ENCODE measurements around the gene SERP2. TPM values are rescaled to one million over a fixed set of nuclear protein-coding genes. Genes with fewer than 3 reads are reported as not detected.

SERP2 gene
- total and polyA plus RNA-seq, 10 of the 15 experiments (the other 5 are each of a cell fraction or from before 2014, with no cell fraction given): not detected

- Histone ChIP-seq H3K36me3 (ENCODE audit: control insufficient read depth in 2 of 2, insufficient read depth in 2 of 2, low read length in 1 of 2) (no peaks in the 10 kb centered on the region), H3K4me1 (ENCODE audit: control insufficient read depth, insufficient read depth, low read length) (peaks cover 5% of the 10 kb centered on the region), H3K4me3 (no peak overlapping the region), H2AFZ (ENCODE audit: control insufficient read depth, low read depth, low read length) (no peak overlapping the region), H3K27me3 (replicated peaks in 1 of 2; ENCODE audit: control insufficient read depth in 2 of 2, insufficient read depth in 2 of 2, low read length in 1 of 2) (peaks cover 3 to 13% of the 10 kb centered on the region in 2 experiments), H4K20me1 (ENCODE audit: control insufficient read depth, insufficient read depth) (no peaks in the 10 kb centered on the region), H3K27ac (ENCODE audit: control insufficient read depth, insufficient read depth) (no peak overlapping the region), H3K9me3 (replicated peaks; ENCODE audit: control insufficient read depth, insufficient read depth, low read length) (no peaks in the 10 kb centered on the region), H3K79me2 (ENCODE audit: control insufficient read depth, insufficient read depth, low read length) (no peaks in the 10 kb centered on the region), H3K9ac (ENCODE audit: control insufficient read depth, insufficient read depth, low read length) (no peak overlapping the region), H3K4me2 (ENCODE audit: control insufficient read depth, insufficient read depth) (no peak overlapping the region)
- POLR2A ChIA-PET: no interaction called here
- BruUV-seq (replicated peaks): no TSS peak
- no peak for FAIRE-seq
- no peak for TF ChIP-seq CBFB (IDR thresholded peaks at IDR 0.05; ENCODE audit: low read depth)
- no peak for TF ChIP-seq RELA (IDR thresholded peaks at IDR 0.05; ENCODE audit: borderline replicate concordance, partially characterized antibody)
- TF ChIP-seq SPI1 (IDR thresholded peaks at IDR 0.05; ENCODE audit: borderline replicate concordance, insufficient read depth, low read depth, low read length): no peak
- no peak for TF ChIP-seq SMC3 (IDR thresholded peaks at IDR 0.05; ENCODE audit: borderline replicate concordance, low read length)
- no peak for TF ChIP-seq ZZZ3 (IDR thresholded peaks at IDR 0.05; ENCODE audit: control insufficient read depth, insufficient read length, low read depth)
- TF ChIP-seq TAF1 (IDR thresholded peaks at IDR 0.05; ENCODE audit: borderline replicate concordance, low read depth, low read length): no peak
- TF ChIP-seq SMAD5 (IDR thresholded peaks at IDR 0.05; ENCODE audit: low read depth): no peak
- no peak for TF ChIP-seq CBX5 (IDR thresholded peaks at IDR 0.05; ENCODE audit: low read depth)
- no peak for TF ChIP-seq STAT1 (conservative IDR thresholded peaks at IDR 0.05)
- TF ChIP-seq, protein P1, sequence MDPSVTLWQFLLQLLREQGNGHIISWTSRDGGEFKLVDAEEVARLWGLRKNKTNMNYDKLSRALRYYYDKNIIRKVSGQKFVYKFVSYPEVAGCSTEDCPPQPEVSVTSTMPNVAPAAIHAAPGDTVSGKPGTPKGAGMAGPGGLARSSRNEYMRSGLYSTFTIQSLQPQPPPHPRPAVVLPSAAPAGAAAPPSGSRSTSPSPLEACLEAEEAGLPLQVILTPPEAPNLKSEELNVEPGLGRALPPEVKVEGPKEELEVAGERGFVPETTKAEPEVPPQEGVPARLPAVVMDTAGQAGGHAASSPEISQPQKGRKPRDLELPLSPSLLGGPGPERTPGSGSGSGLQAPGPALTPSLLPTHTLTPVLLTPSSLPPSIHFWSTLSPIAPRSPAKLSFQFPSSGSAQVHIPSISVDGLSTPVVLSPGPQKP (IDR thresholded peaks at IDR 0.05; ENCODE audit: low read depth, low read length): no peak
- TF ChIP-seq ZNF274 (IDR thresholded peaks at IDR 0.05; ENCODE audit: insufficient read depth, insufficient read length): no peak
- no peak for ATAC-seq
- no peak for DNase-seq (ENCODE audit: low read depth, low spot score)
- in situ Hi-C loops (cut with MboI) (no loop called here), intact Hi-C loops (cut with micrococcal nuclease; ENCODE audit: unreplicated experiment) (no loop called here)
- WGBS (ENCODE audit: insufficient coverage, insufficient replicate concordance, low lambda C conversion rate, missing lambda C conversion rate): 58% methylated on average over 9 of the region's 10 CpGs
- RAD21 ChIA-PET (ENCODE audit: unreplicated experiment): interaction anchor here (0.7 to 1.3 kb wide), 3 partner anchors 15 to 532 kb away, joined by 3 read pairs; no protein-coding TSS in a partner anchor
- CTCF ChIA-PET: interaction anchor here (4.0 kb wide), 1 partner anchor 532 kb away, joined by 18 read pairs; no protein-coding TSS in a partner anchor
- SMC1A ChIA-PET (ENCODE audit: uncharacterized antibody, unreplicated experiment): interaction anchor here (1.3 to 1.5 kb wide), 2 partner anchors 274 to 532 kb away, joined by 3 to 16 read pairs; no protein-coding TSS in a partner anchor
Observed at GRCh38 chr13:44440046-44440608, 66.5 kb downstream of the SERP2 start.

Other genes starting within 250 kb of the SERP2 start
- 10.4 and 11.9 TPM in 2 replicates for gene TSC22D1, start 202.5 kb downstream of the SERP2 start, total RNA-seq (2014; rRNA removed)
- gene TSC22D1, start 202.5 kb downstream of the SERP2 start, total RNA-seq (2014; rRNA removed; fragmentation: Illumina TruSeq; extraction: Trizol): 11.8 and 14.0 TPM in 2 replicates
- 14.4 and 15.7 TPM in 2 replicates for gene TSC22D1, start 202.5 kb downstream of the SERP2 start, total RNA-seq (2021)
- 0.37 and 0.68 TPM in 2 replicates for gene TSC22D1, start 202.5 kb downstream of the SERP2 start, polyA plus RNA-seq (2011; rRNA removed)
- gene TSC22D1, start 202.5 kb downstream of the SERP2 start, polyA plus RNA-seq (2014; fragmentation: Illumina TruSeq; extraction: Trizol): 10.7 and 17.0 TPM in 2 replicates
- gene TSC22D1, start 202.5 kb downstream of the SERP2 start, polyA plus RNA-seq (2014; fragmentation: Nextera tagmentation; extraction: Ambion mirVana): 1 to 10 TPM; 2.2 to 2.5 TPM
- gene TSC22D1, start 202.5 kb downstream of the SERP2 start, polyA plus RNA-seq (2014; rRNA removed): 12.3 and 12.8 TPM in 2 replicates
- 1 to 10 TPM; 4.2 to 4.6 TPM for gene TSC22D1, start 202.5 kb downstream of the SERP2 start, polyA plus RNA-seq (2016; fragmentation: Nextera tagmentation; extraction: Ambion mirVana)

All from GM12878 (cell line).